HG02623 (cell line): Measurements from ENCODE around the gene CCNK.

Experiments used
- ATAC-seq: cut with Tn5 transposase; IDR thresholded peaks from one replicate; pipeline ENCODE4 v1.9.1; 2021; ENCODE audit warnings: moderate library complexity; ENCODE audit not compliant: unreplicated experiment

The CCNK gene

GRCh38 chr14:99505089-99505488, 23.9 kb downstream of the CCNK start:
- no peak for ATAC-seq

GRCh38 chr14:99506276-99506675, 25.1 kb downstream of the CCNK start:
- ATAC-seq = no peak

GRCh38 chr14:99507860-99508640, 26.8 kb downstream of the CCNK start:
- no peak for ATAC-seq

- no peak for ATAC-seq
Observed at GRCh38 chr14:99508896-99509629, 27.9 kb downstream of the CCNK start.

GRCh38 chr14:99509871-99510555, 28.8 kb downstream of the CCNK start:
- no peak for ATAC-seq

- no peak for ATAC-seq
Observed at GRCh38 chr14:99510556-99511139, 29.4 kb downstream of the CCNK start.

DNA sequence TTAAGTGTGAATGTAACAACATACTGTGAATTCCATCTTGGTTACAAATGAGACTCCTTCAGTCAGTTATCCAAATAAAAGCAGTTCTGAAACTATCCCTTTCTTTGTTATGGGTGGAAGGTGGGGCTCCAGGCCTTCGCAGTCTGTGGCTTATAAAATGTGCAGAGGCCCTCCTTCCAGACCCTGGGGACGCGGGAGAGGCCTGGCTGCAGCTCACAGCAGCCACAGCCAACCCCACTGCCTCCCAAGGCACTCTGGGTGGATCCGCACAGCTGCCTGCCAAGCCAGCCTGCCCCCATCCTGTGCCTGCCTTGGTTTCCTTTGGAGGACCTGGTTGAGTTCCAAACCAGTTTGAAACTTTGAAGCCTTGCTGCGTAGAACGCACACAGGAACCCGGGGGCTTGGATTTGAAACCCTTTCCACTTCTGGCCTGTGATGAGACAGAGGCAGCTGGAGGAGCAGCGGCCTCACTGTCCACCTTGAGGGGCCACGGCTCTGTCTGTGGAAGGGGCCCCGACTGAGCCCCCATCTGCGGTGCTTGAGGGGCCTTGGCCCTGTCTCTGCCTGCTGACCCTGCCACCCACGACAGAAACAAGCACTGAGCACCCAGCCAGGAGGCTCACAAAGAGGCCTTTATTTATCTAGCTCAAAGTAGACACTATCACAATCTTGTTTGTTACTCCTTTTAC, 30.4 kb downstream of the CCNK start:
- ATAC-seq = no peak

DNA sequence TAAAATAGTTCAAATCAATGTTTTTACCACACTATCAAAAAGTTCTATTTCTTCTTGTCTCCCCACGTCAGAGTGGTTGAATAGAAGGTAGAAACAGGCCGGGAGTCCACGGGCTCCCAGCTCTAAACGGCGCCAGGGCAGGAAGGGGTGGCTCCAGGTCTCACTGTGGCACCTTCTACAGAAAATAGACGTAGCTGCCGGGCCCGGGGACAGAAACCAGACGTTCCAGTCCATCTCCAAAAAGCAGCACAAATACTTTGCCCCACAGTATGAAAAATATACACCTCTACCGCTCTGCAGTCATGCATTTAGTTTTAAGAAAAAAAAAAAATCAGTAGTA, 30.9 kb downstream of the CCNK start:
- no peak for ATAC-seq

- ATAC-seq = no peak
Observed at GRCh38 chr14:99512571-99513182, 31.5 kb downstream of the CCNK start.

- ATAC-seq = no peak
Observed at GRCh38 chr14:99513183-99513694, 32.0 kb downstream of the CCNK start.

- ATAC-seq = no peak
Observed at GRCh38 chr14:99513946-99514551, 32.8 kb downstream of the CCNK start.

DNA sequence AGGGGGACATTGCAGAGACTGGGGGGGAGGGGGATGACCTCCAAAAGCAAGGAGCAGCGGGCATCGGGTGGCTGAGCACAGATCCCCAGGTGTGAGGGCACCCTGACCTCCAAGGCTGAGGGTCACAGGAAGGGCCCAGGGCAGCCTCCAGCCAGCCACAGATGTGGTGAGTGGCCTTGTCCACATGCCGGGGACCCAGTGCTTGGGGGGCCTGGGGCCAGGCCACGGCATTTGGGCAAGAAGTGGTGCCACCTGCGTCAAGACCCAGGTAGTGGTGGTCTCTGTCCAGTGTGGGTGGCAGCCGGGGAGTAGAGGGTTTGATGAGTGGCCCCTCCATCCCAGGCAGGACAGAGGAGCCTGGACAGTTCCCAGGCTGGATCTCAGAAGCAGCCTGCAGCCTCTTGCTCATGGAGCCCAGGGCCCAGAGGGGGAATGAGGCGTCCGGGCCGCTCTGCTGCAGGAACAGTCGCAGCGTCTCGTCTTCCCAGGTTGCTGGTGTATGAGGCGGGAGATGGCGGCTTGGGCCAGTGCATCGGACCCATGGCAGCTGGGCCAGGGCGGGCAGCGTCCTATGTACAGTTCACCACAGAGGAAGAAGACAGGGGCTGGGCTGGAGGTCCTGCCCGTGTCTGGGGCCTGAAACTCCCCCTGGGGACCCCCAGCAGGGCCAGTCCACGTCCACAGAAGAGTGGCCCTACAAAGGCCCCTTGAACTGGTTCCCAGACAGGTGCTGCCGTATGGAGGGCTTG, 33.5 kb downstream of the CCNK start:
- ATAC-seq = no peak

- ATAC-seq = no peak
Observed at GRCh38 chr14:99515301-99516155, 34.3 kb downstream of the CCNK start.

DNA sequence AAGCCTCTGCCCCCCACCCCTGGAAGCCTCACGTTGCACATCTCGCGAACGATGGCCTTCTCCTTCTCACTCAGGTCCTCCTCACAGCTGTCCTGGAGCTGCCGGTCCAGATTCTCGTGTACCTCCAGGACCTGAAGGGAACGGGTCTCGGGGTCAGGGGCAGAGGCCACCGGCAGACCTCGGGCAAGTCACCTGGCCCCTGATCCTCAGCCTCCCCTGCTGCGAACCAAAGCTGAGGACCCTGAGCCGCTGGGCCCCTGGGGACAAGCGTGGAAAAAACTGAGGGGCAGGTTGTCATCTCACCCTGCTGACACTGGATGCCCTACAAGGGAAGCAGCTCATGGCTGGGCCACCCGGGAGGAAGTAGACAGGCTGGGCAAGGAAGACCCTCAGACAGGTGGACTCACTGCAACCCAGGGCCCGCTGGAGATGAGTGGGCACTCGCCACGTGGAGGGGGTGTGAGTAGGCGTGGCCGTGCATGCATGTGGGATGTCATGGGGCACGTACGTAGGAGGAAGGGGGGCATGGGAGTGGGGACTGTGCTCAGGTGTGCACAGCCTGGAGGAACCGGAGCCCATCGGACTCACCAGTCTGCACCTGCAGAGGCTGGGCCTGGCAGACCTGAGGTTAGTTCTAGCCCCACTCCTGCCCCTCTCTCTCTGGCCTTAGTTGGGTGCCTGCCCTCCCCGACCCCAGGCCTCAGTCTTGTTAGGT, 35.1 kb downstream of the CCNK start:
- ATAC-seq = no peak

GRCh38 chr14:99516871-99517642, 35.8 kb downstream of the CCNK start:
- no peak for ATAC-seq

DNA sequence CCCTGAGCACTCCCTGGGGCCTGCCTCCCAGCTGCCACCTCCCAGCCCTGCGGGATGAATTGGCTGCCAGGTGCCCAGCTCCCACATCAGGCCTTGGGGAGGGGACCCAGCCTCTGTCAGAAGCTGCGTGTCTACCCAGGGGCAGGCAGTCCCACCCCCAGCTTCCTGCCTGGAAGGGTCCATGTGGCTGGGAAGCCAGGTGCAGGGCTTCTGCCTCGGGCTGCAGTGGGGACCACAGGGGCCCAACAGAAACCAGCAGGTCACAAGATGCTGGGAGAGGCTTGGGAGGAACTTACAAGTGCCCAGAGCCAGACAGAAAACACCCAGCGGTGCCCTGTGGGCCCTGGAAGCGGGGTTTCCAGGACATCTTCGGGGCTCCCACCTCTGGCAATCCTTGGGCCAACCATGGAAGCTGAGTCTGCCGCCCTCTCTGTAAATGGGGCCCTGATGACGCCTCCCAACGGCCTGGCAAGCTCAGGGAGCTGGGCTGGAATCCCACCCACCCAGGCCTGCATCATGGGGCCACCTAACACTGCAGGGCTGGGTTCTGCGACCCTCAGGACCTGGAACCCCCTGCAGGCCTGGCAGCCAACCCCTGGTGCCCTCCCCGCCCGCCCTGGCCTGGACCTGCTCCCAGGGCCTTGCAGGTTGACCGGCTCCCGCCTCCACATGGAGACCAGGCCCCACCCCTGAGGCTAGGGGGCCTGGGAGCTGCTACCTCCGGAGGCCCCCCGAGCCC, 36.6 kb downstream of the CCNK start:
- ATAC-seq = no peak
